Stimulated activated naive CD4-positive, alpha-beta T cell (primary cell): ENCODE data around the gene SLCO4A1.
A peak's percentile ranks its signal among the peaks of the same experiment; 100 is the strongest.

Experiments used
- DNase-seq, 6 experiments: peaks; one replicate each; lab custom pipeline; 2025; lab: John Stamatoyannopoulos, UW

Gene SLCO4A1

GRCh38 chr20:62606551-62607201, 35.6 kb upstream of the SLCO4A1 start:
- DNase-seq: no peak

GRCh38 chr20:62607366-62608217, 34.7 kb upstream of the SLCO4A1 start:
- DNase-seq: no peak

- no peak for DNase-seq
Measured at GRCh38 chr20:62608218-62608565, 34.1 kb upstream of the SLCO4A1 start.

GRCh38 chr20:62609279-62609720, 33.0 kb upstream of the SLCO4A1 start:
- DNase-seq: no peak

- no peak for DNase-seq
Measured at GRCh38 chr20:62609811-62610757, 32.2 kb upstream of the SLCO4A1 start.

GRCh38 chr20:62611012-62611411, 31.3 kb upstream of the SLCO4A1 start:
- no peak for DNase-seq

GRCh38 chr20:62611819-62612218, 30.5 kb upstream of the SLCO4A1 start:
- no peak for DNase-seq

GRCh38 chr20:62614085-62614960, 28.0 kb upstream of the SLCO4A1 start:
- DNase-seq: no peak

- DNase-seq: no peak
Measured at GRCh38 chr20:62614961-62615680, 27.2 kb upstream of the SLCO4A1 start.

GRCh38 chr20:62615750-62616251, 26.5 kb upstream of the SLCO4A1 start:
- DNase-seq: no peak

GRCh38 chr20:62616728-62617621, 25.3 kb upstream of the SLCO4A1 start:
- DNase-seq: peak; percentile 7 to 63 (median 41)

- DNase-seq: no peak
Measured at GRCh38 chr20:62617711-62618483, 24.4 kb upstream of the SLCO4A1 start.

GRCh38 chr20:62618611-62619529, 23.4 kb upstream of the SLCO4A1 start:
- no peak for DNase-seq

- DNase-seq: no peak
Measured at GRCh38 chr20:62620625-62621024, 21.7 kb upstream of the SLCO4A1 start.

- no peak for DNase-seq
Measured at GRCh38 chr20:62621251-62622110, 20.8 kb upstream of the SLCO4A1 start.

GRCh38 chr20:62622178-62622876, 20.0 kb upstream of the SLCO4A1 start:
- DNase-seq: no peak
